Prostate gland (tissue), 2 donors: ENCODE measurements around the gene EIF4B. TPM values are rescaled to one million over a fixed set of nuclear protein-coding genes. Genes with fewer than 3 reads are reported as not detected.

Source experiments
- DNase-seq: peaks from one replicate; pipeline ENCODE4 v3.0.0-alpha.2; 2019; ENCODE audit warnings: low spot score
- H3K27ac ChIP-seq, 2 donors: fragments of 200-600 bp; sonication (generic); 2 replicates each; pipeline ENCODE4 v1.5.1; 2017 to 2019
- H3K27me3 ChIP-seq: fragments of 200-600 bp; sonication (generic); replicated peaks from 2 replicates; pipeline ENCODE4 v1.5.1; 2019; ENCODE audit not compliant: insufficient read depth
- H3K36me3 ChIP-seq, 2 donors: fragments of 200-600 bp; sonication (generic); 1 replicate in 1 of 2; 2 replicates in 1 of 2; pipeline versions ENCODE4 v1.5.1 to v1.8.1; 2017 to 2019
- H3K4me1 ChIP-seq: fragments of 200-600 bp; sonication (generic); replicated peaks from 2 replicates; pipeline ENCODE4 v1.5.1; 2019
- H3K4me3 ChIP-seq, 2 donors: fragments of 200-600 bp; sonication (generic); 2 replicates each; pipeline ENCODE4 v1.5.1; 2017 to 2019
- H3K9me3 ChIP-seq: fragments of 200-600 bp; sonication (generic); 2 replicates; pipeline ENCODE4 v1.5.1; 2017
- CTCF ChIP-seq, 4 experiments: fragments of 200-600 bp in 2 of 4; fragments of 450-650 bp in 2 of 4; sonication (generic) in 2 of 4; IDR thresholded peaks; 1 replicate in 3 of 4; 2 replicates in 1 of 4; pipeline ENCODE4 v1.5.1; 2016 to 2019; ENCODE audit warnings: antibody characterized with exemption in 4 of 4, mild to moderate bottlenecking in 2 of 4, moderate library complexity in 2 of 4
- POLR2A ChIP-seq: fragments of 450-650 bp; IDR thresholded peaks from one replicate; pipeline ENCODE4 v1.6.1; 2016; ENCODE audit warnings: antibody characterized with exemption, mild to moderate bottlenecking
- POLR2AphosphoS5 ChIP-seq: sonication (generic); formaldehyde crosslinking; IDR thresholded peaks from one replicate; pipeline ENCODE4 v1.6.1; 2017; ENCODE audit warnings: antibody characterized with exemption
- WGBS: methylation state at CpG from one replicate; pipeline ENCODE4 v1.1.5; 2018; 5-methylcytosine and 5-hydroxymethylcytosine counted together
- intact Hi-C: fragments of 100-400 bp; cut with DNase I; formaldehyde crosslinking; loops from one replicate; pipeline ENCODE4 v1.14.2; 2022
- total RNA-seq, 2 donors: library from RNA; depleted of rRNA; stranded (reverse); fragments of >200 nt; gene quantifications; one replicate each; pipeline ENCODE4 v1.1.0, GENCODE V29; 2016

The EIF4B gene
- total RNA-seq, 2 donors from 2014 or later, result 419 to 458 TPM

GRCh38 chr12:53074283-53074998 is 68.2 kb downstream of the EIF4B start:
- 88% methylated on average over 11 of the region's 11 CpGs for WGBS
- peaks cover 12% of the 10 kb centered on the region for H3K4me1 ChIP-seq
- no peak for DNase-seq
- H3K4me3 ChIP-seq, result no peak overlapping the region
- H3K9me3 ChIP-seq, result no peaks in the 10 kb centered on the region
- TF ChIP-seq CTCF (IDR thresholded peaks at IDR 0.05) (no peak), POLR2AphosphoS5 (no peak), POLR2A (no peak)
- intact Hi-C loops, result no loop called here
- H3K27ac ChIP-seq, result peak overlapping the region; percentile 54 to 57
- H3K27me3 ChIP-seq, result no peaks in the 10 kb centered on the region
- H3K36me3 ChIP-seq, result peaks cover 0 to 13% of the 10 kb centered on the region in 2 donors

- TF ChIP-seq POLR2A, result no peak
- no peak for TF ChIP-seq CTCF (IDR thresholded peaks at IDR 0.05)
- no peak for TF ChIP-seq POLR2AphosphoS5
- peaks cover 0 to 13% of the 10 kb centered on the region in 2 donors for H3K36me3 ChIP-seq
- H3K27ac ChIP-seq, result peak overlapping the region in 1 of 2 donors; percentile 54
- peaks cover 11% of the 10 kb centered on the region for H3K4me1 ChIP-seq
- no peak overlapping the region for H3K4me3 ChIP-seq
- 95% methylated on average over 3 of the region's 3 CpGs for WGBS
- intact Hi-C loops, result no loop called here
- DNase-seq, result no peak
- no peaks in the 10 kb centered on the region for H3K27me3 ChIP-seq
- H3K9me3 ChIP-seq, result no peaks in the 10 kb centered on the region
These were observed 68.7 kb downstream of the EIF4B start for GRCh38 chr12:53074999-53075370.

DNA sequence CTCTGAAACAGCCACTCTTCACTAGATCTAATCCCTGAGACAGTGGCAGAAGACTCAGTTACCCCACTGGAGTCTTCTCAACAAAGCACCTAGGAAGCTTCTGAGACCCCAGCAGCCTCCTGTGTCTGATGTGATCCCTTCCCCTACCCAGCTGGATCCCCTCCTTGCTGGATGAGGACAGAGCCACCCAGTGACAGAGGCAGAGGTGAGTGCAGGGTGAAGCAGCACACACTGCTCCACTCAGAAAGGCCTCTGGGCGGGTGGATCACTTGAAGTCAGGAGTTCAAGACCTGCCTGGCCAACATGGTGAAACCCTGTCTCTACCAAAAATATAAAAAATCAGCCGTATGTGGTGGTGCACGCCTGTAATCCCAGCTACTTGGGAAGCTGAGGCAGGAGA is 70.2 kb downstream of the EIF4B start:
- Histone ChIP-seq H3K27me3 (no peaks in the 10 kb centered on the region), H3K4me3 (no peak overlapping the region), H3K27ac (no peak overlapping the region), H3K4me1 (peaks cover 11% of the 10 kb centered on the region), H3K36me3 (peaks cover 0 to 13% of the 10 kb centered on the region in 2 donors), H3K9me3 (no peaks in the 10 kb centered on the region)
- no peak for DNase-seq
- TF ChIP-seq POLR2AphosphoS5 (no peak), POLR2A (no peak), CTCF (IDR thresholded peaks at IDR 0.05) (no peak)
- intact Hi-C loops, result no loop called here
- WGBS, result 96% methylated on average over 3 of the region's 3 CpGs

DNA sequence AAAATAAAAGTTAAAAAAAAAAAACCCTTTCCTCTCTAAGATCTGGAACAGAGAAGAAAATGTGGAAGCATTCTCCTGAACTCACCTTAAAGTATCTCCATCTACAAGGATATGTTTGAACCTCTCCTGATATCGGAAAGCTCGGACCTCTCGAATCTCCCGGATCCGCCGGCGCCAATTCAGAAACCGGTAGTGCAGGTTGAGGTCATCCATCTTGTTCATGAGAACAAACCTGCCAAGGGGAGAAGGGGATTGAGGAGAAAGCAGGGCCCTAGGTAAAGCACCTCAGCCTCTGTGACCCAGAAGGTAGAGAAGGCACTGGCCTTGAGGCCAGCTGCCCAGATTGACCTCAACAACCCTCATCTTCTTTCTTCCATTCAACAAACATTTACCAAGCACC is 70.8 kb downstream of the EIF4B start:
- intact Hi-C loops, result no loop called here
- no peak for TF ChIP-seq POLR2AphosphoS5
- H3K4me3 ChIP-seq, result no peak overlapping the region
- no peaks in the 10 kb centered on the region for H3K27me3 ChIP-seq
- H3K9me3 ChIP-seq, result no peaks in the 10 kb centered on the region
- peaks cover 10% of the 10 kb centered on the region for H3K4me1 ChIP-seq
- peak overlapping the region in 1 of 2 donors; percentile 24 for H3K27ac ChIP-seq
- DNase-seq, result no peak
- 57% methylated on average over 8 of the region's 8 CpGs for WGBS
- peaks cover 0 to 13% of the 10 kb centered on the region in 2 donors for H3K36me3 ChIP-seq

- H3K4me1 ChIP-seq, result peaks cover 8% of the 10 kb centered on the region
- intact Hi-C loops, result no loop called here
- H3K9me3 ChIP-seq, result no peaks in the 10 kb centered on the region
- H3K27me3 ChIP-seq, result no peaks in the 10 kb centered on the region
- 19% methylated on average over 24 of the region's 25 CpGs for WGBS
- peak overlapping the region; percentile 55 to 59 for H3K4me3 ChIP-seq
- H3K27ac ChIP-seq, result peak overlapping the region; percentile 92 to 93
- no peak for DNase-seq
- peaks cover 0 to 13% of the 10 kb centered on the region in 2 donors for H3K36me3 ChIP-seq
- TF ChIP-seq POLR2A (no peak), POLR2AphosphoS5 (no peak), CTCF (IDR thresholded peaks at IDR 0.05) (no peak)
These were observed 72.4 kb downstream of the EIF4B start for GRCh38 chr12:53078425-53079225.
